Measurements from ENCODE around the gene SEZ6L.

GRCh38 chr22:26431261-26431995 lies 262.2 kb downstream of the SEZ6L start:
- TF ChIP-seq CTCF (IDR thresholded peaks at IDR 0.05; ENCODE audit: low read length) (no peak), EZH2 (IDR thresholded peaks at IDR 0.05; ENCODE audit: borderline replicate concordance, low read length) (no peak)
